ENCODE data around the gene CDH2.

CDH2 gene

GRCh38 chr18:28108254-28108653 is 68.7 kb downstream of the CDH2 start:
- Mint-ChIP-seq H3K27ac (no peak overlapping the region), H3K27me3 (ENCODE audit: low read depth) (no peaks in the 10 kb centered on the region), H3K9me3 (no peaks in the 10 kb centered on the region), H3K4me1 (ENCODE audit: low read depth) (no peaks in the 10 kb centered on the region), H3K36me3 (ENCODE audit: low read depth) (no peaks in the 10 kb centered on the region), H3K4me3 (no peak overlapping the region)

- Mint-ChIP-seq H3K9me3 (no peaks in the 10 kb centered on the region), H3K36me3 (ENCODE audit: low read depth) (no peaks in the 10 kb centered on the region)
Measured at GRCh38 chr18:28099237-28099636, 77.7 kb downstream of the CDH2 start.

GRCh38 chr18:28095631-28096030 is 81.3 kb downstream of the CDH2 start:
- H3K4me1 Mint-ChIP-seq (ENCODE audit: low read depth), result no peaks in the 10 kb centered on the region
- H3K36me3 Mint-ChIP-seq (ENCODE audit: low read depth), result no peaks in the 10 kb centered on the region
- no peaks in the 10 kb centered on the region for H3K27me3 Mint-ChIP-seq (ENCODE audit: low read depth)
- H3K9me3 Mint-ChIP-seq, result no peaks in the 10 kb centered on the region
- no peak overlapping the region for H3K27ac Mint-ChIP-seq
- H3K4me3 Mint-ChIP-seq, result no peak overlapping the region

More at GRCh38 chr18:28099237-28099636, 77.7 kb downstream of the CDH2 start:
- Mint-ChIP-seq H3K4me1 (ENCODE audit: low read depth) (no peaks in the 10 kb centered on the region), H3K27me3 (ENCODE audit: low read depth) (no peaks in the 10 kb centered on the region), H3K4me3 (no peak overlapping the region), H3K27ac (no peak overlapping the region)

- no peaks in the 10 kb centered on the region for H3K9me3 Mint-ChIP-seq
- H3K4me1 Mint-ChIP-seq (ENCODE audit: low read depth), result no peaks in the 10 kb centered on the region
- no peak overlapping the region for H3K4me3 Mint-ChIP-seq
- no peak overlapping the region for H3K27ac Mint-ChIP-seq
- no peaks in the 10 kb centered on the region for H3K36me3 Mint-ChIP-seq (ENCODE audit: low read depth)
- no peaks in the 10 kb centered on the region for H3K27me3 Mint-ChIP-seq (ENCODE audit: low read depth)
Measured at GRCh38 chr18:28095041-28095440, 81.9 kb downstream of the CDH2 start.

- no peaks in the 10 kb centered on the region for H3K4me1 Mint-ChIP-seq (ENCODE audit: low read depth)
- no peaks in the 10 kb centered on the region for H3K9me3 Mint-ChIP-seq
- no peaks in the 10 kb centered on the region for H3K27me3 Mint-ChIP-seq (ENCODE audit: low read depth)
- H3K4me3 Mint-ChIP-seq, result no peak overlapping the region
- H3K36me3 Mint-ChIP-seq (ENCODE audit: low read depth), result no peaks in the 10 kb centered on the region
- no peak overlapping the region for H3K27ac Mint-ChIP-seq
Measured at GRCh38 chr18:28091197-28091596, 85.7 kb downstream of the CDH2 start.

- Mint-ChIP-seq H3K9me3 (peaks cover 5% of the 10 kb centered on the region), H3K27me3 (ENCODE audit: low read depth) (no peaks in the 10 kb centered on the region), H3K4me3 (no peak overlapping the region), H3K27ac (no peak overlapping the region), H3K36me3 (ENCODE audit: low read depth) (no peaks in the 10 kb centered on the region), H3K4me1 (ENCODE audit: low read depth) (no peaks in the 10 kb centered on the region)
Measured at GRCh38 chr18:28088477-28088876, 88.5 kb downstream of the CDH2 start.

GRCh38 chr18:28086670-28087552 is 90.0 kb downstream of the CDH2 start:
- Mint-ChIP-seq H3K9me3 (peaks cover 5% of the 10 kb centered on the region), H3K4me3 (no peak overlapping the region), H3K27ac (no peak overlapping the region), H3K36me3 (ENCODE audit: low read depth) (no peaks in the 10 kb centered on the region), H3K27me3 (ENCODE audit: low read depth) (no peaks in the 10 kb centered on the region), H3K4me1 (ENCODE audit: low read depth) (no peaks in the 10 kb centered on the region)

- Mint-ChIP-seq H3K4me1 (ENCODE audit: low read depth) (no peaks in the 10 kb centered on the region), H3K36me3 (ENCODE audit: low read depth) (no peaks in the 10 kb centered on the region), H3K27ac (no peak overlapping the region), H3K4me3 (no peak overlapping the region), H3K9me3 (peaks cover 5% of the 10 kb centered on the region), H3K27me3 (ENCODE audit: low read depth) (no peaks in the 10 kb centered on the region)
Measured at GRCh38 chr18:28081516-28081915, 95.4 kb downstream of the CDH2 start.

GRCh38 chr18:28080876-28081300 is 96.0 kb downstream of the CDH2 start:
- no peaks in the 10 kb centered on the region for H3K36me3 Mint-ChIP-seq (ENCODE audit: low read depth)
- no peak overlapping the region for H3K4me3 Mint-ChIP-seq
- H3K27me3 Mint-ChIP-seq (ENCODE audit: low read depth), result no peaks in the 10 kb centered on the region
- peaks cover 5% of the 10 kb centered on the region for H3K9me3 Mint-ChIP-seq
- no peaks in the 10 kb centered on the region for H3K4me1 Mint-ChIP-seq (ENCODE audit: low read depth)
- H3K27ac Mint-ChIP-seq, result no peak overlapping the region

GRCh38 chr18:28079883-28080282 is 97.0 kb downstream of the CDH2 start:
- Mint-ChIP-seq H3K27me3 (ENCODE audit: low read depth) (no peaks in the 10 kb centered on the region), H3K4me1 (ENCODE audit: low read depth) (no peaks in the 10 kb centered on the region), H3K36me3 (ENCODE audit: low read depth) (no peaks in the 10 kb centered on the region), H3K4me3 (no peak overlapping the region), H3K27ac (no peak overlapping the region), H3K9me3 (no peaks in the 10 kb centered on the region)

- H3K9me3 Mint-ChIP-seq, result no peaks in the 10 kb centered on the region
- H3K27ac Mint-ChIP-seq, result no peak overlapping the region
- no peaks in the 10 kb centered on the region for H3K27me3 Mint-ChIP-seq (ENCODE audit: low read depth)
- no peak overlapping the region for H3K4me3 Mint-ChIP-seq
- no peaks in the 10 kb centered on the region for H3K4me1 Mint-ChIP-seq (ENCODE audit: low read depth)
- H3K36me3 Mint-ChIP-seq (ENCODE audit: low read depth), result no peaks in the 10 kb centered on the region
Measured at GRCh38 chr18:28078849-28079248, 98.1 kb downstream of the CDH2 start.

- H3K4me1 Mint-ChIP-seq (ENCODE audit: low read depth), result no peaks in the 10 kb centered on the region
- no peaks in the 10 kb centered on the region for H3K27me3 Mint-ChIP-seq (ENCODE audit: low read depth)
- H3K36me3 Mint-ChIP-seq (ENCODE audit: low read depth), result no peaks in the 10 kb centered on the region
- H3K9me3 Mint-ChIP-seq, result no peaks in the 10 kb centered on the region
- H3K27ac Mint-ChIP-seq, result no peak overlapping the region
- no peak overlapping the region for H3K4me3 Mint-ChIP-seq
Measured at GRCh38 chr18:28078298-28078697, 98.6 kb downstream of the CDH2 start.

- Mint-ChIP-seq H3K4me3 (no peak overlapping the region), H3K9me3 (peaks cover 6% of the 10 kb centered on the region), H3K27me3 (ENCODE audit: low read depth) (no peaks in the 10 kb centered on the region), H3K27ac (no peak overlapping the region), H3K4me1 (ENCODE audit: low read depth) (no peaks in the 10 kb centered on the region), H3K36me3 (ENCODE audit: low read depth) (no peaks in the 10 kb centered on the region)
Measured at GRCh38 chr18:28075501-28075900, 101.4 kb downstream of the CDH2 start.

GRCh38 chr18:28074076-28074475 is 102.9 kb downstream of the CDH2 start:
- H3K27ac Mint-ChIP-seq, result no peak overlapping the region

GRCh38 chr18:28073658-28074057 is 103.3 kb downstream of the CDH2 start:
- Mint-ChIP-seq H3K27me3 (ENCODE audit: low read depth) (no peaks in the 10 kb centered on the region), H3K9me3 (peaks cover 10% of the 10 kb centered on the region), H3K4me3 (no peak overlapping the region), H3K27ac (no peak overlapping the region), H3K36me3 (ENCODE audit: low read depth) (no peaks in the 10 kb centered on the region), H3K4me1 (ENCODE audit: low read depth) (no peaks in the 10 kb centered on the region)

More at GRCh38 chr18:28074076-28074475, 102.9 kb downstream of the CDH2 start:
- H3K4me3 Mint-ChIP-seq, result no peak overlapping the region
- peaks cover 10% of the 10 kb centered on the region for H3K9me3 Mint-ChIP-seq
- no peaks in the 10 kb centered on the region for H3K4me1 Mint-ChIP-seq (ENCODE audit: low read depth)
- H3K27me3 Mint-ChIP-seq (ENCODE audit: low read depth), result no peaks in the 10 kb centered on the region
- H3K36me3 Mint-ChIP-seq (ENCODE audit: low read depth), result no peaks in the 10 kb centered on the region
